ENCODE data around the gene MYL10. TPM values are rescaled to one million over a fixed set of nuclear protein-coding genes. Genes with fewer than 3 reads are reported as not detected.

Gene MYL10
- total RNA-seq, 1 experiment from 2014 or later, result not detected

- Histone ChIP-seq H3K27ac (no peak overlapping the region), H3K9me3 (ENCODE audit: insufficient read depth, low read depth) (no peaks in the 10 kb centered on the region), H3K4me3 (no peak overlapping the region), H3K4me1 (replicated peaks; ENCODE audit: insufficient read depth) (no peaks in the 10 kb centered on the region; the same call in 1 of the 2 replicates), H3K9me2 (ENCODE audit: insufficient read depth) (no peaks in the 10 kb centered on the region), H3K79me2 (ENCODE audit: low read depth) (no peaks in the 10 kb centered on the region), H3K4me2 (no peak overlapping the region), H3K27me3 (ENCODE audit: insufficient read depth, low read depth) (peaks cover 4% of the 10 kb centered on the region; the same call in 1 of the 2 replicates), H2AFZ (no peak overlapping the region), H4K20me1 (ENCODE audit: insufficient read depth) (no peaks in the 10 kb centered on the region), H3K36me3 (ENCODE audit: low read depth) (no peaks in the 10 kb centered on the region), H3F3A (ENCODE audit: insufficient read depth, low read depth) (no peaks in the 10 kb centered on the region)
- DNase-seq, result peak in 1 of 2 experiments; percentile 29
- intact Hi-C loops (cut with micrococcal nuclease; ENCODE audit: unreplicated experiment), result loop anchor here (5.0 kb wide), 1 partner anchor 258 kb away; no protein-coding TSS in a partner anchor
- POLR2A ChIA-PET (ENCODE audit: unreplicated experiment), result interaction anchor here (0.6 to 0.7 kb wide), 3 partner anchors 37 to 271 kb away, joined by 3 to 7 read pairs (median 3); no protein-coding TSS in a partner anchor
- CTCF ChIA-PET, result interaction anchor here (0.7 kb wide), 1 partner anchor 50 kb away, joined by 3 read pairs; no protein-coding TSS in a partner anchor
- TF ChIP-seq CTCF (conservative IDR thresholded peaks at IDR 0.05) (no peak), EZH2 (IDR thresholded peaks at IDR 0.05; ENCODE audit: low read depth) (no peak)
- BruUV-seq (replicated peaks), result no TSS peak
Observed at GRCh38 chr7:101598986-101599771, 29.9 kb downstream of the MYL10 start.

GRCh38 chr7:101598422-101598985 is 30.6 kb downstream of the MYL10 start:
- no peak overlapping the region for H2AFZ ChIP-seq
- H3K9me2 ChIP-seq (ENCODE audit: insufficient read depth), result no peaks in the 10 kb centered on the region
- intact Hi-C loops (cut with micrococcal nuclease; ENCODE audit: unreplicated experiment), result loop anchor here (5.0 kb wide), 1 partner anchor 259 kb away; no protein-coding TSS in a partner anchor
- H3K36me3 ChIP-seq (ENCODE audit: low read depth), result no peaks in the 10 kb centered on the region
- TF ChIP-seq EZH2 (IDR thresholded peaks at IDR 0.05; ENCODE audit: low read depth), result no peak
- TF ChIP-seq CTCF (conservative IDR thresholded peaks at IDR 0.05), result no peak
- no peaks in the 10 kb centered on the region for H3K79me2 ChIP-seq (ENCODE audit: low read depth)
- H3K9me3 ChIP-seq (ENCODE audit: insufficient read depth, low read depth), result no peaks in the 10 kb centered on the region
- no peak overlapping the region for H3K4me3 ChIP-seq
- no peaks in the 10 kb centered on the region for H4K20me1 ChIP-seq (ENCODE audit: insufficient read depth)
- H3K4me2 ChIP-seq, result no peak overlapping the region
- H3K27me3 ChIP-seq (ENCODE audit: insufficient read depth, low read depth), result peaks cover 4% of the 10 kb centered on the region; the same call in 1 of the 2 replicates
- H3F3A ChIP-seq (ENCODE audit: insufficient read depth, low read depth), result no peaks in the 10 kb centered on the region
- no peak overlapping the region for H3K27ac ChIP-seq
- no TSS peak for BruUV-seq (replicated peaks)
- DNase-seq, result peak in 1 of 2 experiments; percentile 64
- POLR2A ChIA-PET (ENCODE audit: unreplicated experiment), result interaction anchor here (0.6 kb wide), 1 partner anchor 272 kb away, joined by 3 read pairs; no protein-coding TSS in a partner anchor
- CTCF ChIA-PET, result no interaction called here
- H3K4me1 ChIP-seq (replicated peaks; ENCODE audit: insufficient read depth), result no peaks in the 10 kb centered on the region; the same call in 1 of the 2 replicates

- H3K27ac ChIP-seq, result no peak overlapping the region
- ChIA-PET CTCF (no interaction called here), POLR2A (ENCODE audit: unreplicated experiment) (no interaction called here)
- TF ChIP-seq CTCF (conservative IDR thresholded peaks at IDR 0.05) (no peak), EZH2 (IDR thresholded peaks at IDR 0.05; ENCODE audit: low read depth) (no peak)
- no peaks in the 10 kb centered on the region for H3K79me2 ChIP-seq (ENCODE audit: low read depth)
- H3F3A ChIP-seq (ENCODE audit: insufficient read depth, low read depth), result no peaks in the 10 kb centered on the region
- H3K4me2 ChIP-seq, result no peak overlapping the region
- H3K9me2 ChIP-seq (ENCODE audit: insufficient read depth), result no peaks in the 10 kb centered on the region
- no peaks in the 10 kb centered on the region; the same call in 1 of the 2 replicates for H3K4me1 ChIP-seq (replicated peaks; ENCODE audit: insufficient read depth)
- no TSS peak for BruUV-seq (replicated peaks)
- H3K36me3 ChIP-seq (ENCODE audit: low read depth), result no peaks in the 10 kb centered on the region
- no peak overlapping the region for H3K4me3 ChIP-seq
- peaks cover 4% of the 10 kb centered on the region; the same call in 1 of the 2 replicates for H3K27me3 ChIP-seq (ENCODE audit: insufficient read depth, low read depth)
- no peaks in the 10 kb centered on the region for H3K9me3 ChIP-seq (ENCODE audit: insufficient read depth, low read depth)
- no peak for DNase-seq
- H2AFZ ChIP-seq, result no peak overlapping the region
- intact Hi-C loops (cut with micrococcal nuclease; ENCODE audit: unreplicated experiment), result loop anchor here (5.0 kb wide), 1 partner anchor 259 kb away; no protein-coding TSS in a partner anchor
- no peaks in the 10 kb centered on the region for H4K20me1 ChIP-seq (ENCODE audit: insufficient read depth)
Observed at GRCh38 chr7:101597941-101598340, 31.2 kb downstream of the MYL10 start.
